GM19351 (cell line): ENCODE measurements around the gene GDF7.

Source experiments
- ATAC-seq: cut with Tn5 transposase; IDR thresholded peaks from one replicate; pipeline ENCODE4 v1.9.1; 2021; ENCODE audit warnings: mild to moderate bottlenecking, moderate library complexity; ENCODE audit not compliant: unreplicated experiment

The GDF7 gene

DNA sequence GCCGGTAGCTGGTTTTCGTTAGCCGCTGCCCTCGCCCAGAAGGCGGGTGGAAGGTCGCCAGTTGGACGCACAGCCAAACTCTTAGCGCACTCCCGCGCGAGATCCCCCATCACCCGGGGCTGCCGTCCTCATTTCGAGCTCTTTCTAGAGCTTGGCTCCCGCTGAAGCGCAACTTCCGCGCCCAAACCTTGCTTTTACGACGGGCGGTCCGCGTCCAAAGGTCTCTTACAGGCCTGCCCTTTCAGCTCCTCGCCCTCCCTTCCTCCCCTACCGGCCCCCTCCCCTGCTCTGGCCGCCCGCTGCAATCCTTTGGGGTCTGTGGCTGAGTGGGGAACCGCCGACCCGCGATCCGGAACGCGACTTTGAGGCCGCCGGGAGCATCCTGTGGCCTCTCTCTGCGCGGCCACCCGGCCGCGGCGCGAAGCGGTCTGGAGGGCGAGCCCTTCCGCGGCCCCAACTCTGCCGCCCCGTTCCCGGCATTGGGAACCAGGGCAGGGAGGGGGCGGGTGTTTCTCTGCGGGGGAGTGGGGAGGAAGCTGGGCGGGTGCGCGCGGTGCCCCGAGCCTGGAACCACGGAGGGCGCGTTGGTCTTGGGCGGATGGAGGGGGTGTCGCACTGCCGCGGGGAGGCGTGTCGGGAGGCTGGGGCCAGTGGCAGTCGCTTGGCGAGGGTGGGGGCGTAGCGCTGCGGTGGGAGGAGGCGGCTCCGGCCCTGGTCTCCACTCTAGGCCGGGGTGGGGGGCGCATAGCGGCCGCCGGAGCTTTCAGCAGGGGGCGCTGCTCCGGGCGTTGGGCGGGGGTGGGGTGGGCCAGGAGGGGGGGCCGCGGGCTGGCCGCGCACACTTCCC, at the start of gene GDF7:
GDF7 (plus strand) TSS at position 841 of the 847 bp plus-strand sequence. CDS start 96 bp downstream, outside the sequence.
- ATAC-seq = peak; percentile 29

DNA sequence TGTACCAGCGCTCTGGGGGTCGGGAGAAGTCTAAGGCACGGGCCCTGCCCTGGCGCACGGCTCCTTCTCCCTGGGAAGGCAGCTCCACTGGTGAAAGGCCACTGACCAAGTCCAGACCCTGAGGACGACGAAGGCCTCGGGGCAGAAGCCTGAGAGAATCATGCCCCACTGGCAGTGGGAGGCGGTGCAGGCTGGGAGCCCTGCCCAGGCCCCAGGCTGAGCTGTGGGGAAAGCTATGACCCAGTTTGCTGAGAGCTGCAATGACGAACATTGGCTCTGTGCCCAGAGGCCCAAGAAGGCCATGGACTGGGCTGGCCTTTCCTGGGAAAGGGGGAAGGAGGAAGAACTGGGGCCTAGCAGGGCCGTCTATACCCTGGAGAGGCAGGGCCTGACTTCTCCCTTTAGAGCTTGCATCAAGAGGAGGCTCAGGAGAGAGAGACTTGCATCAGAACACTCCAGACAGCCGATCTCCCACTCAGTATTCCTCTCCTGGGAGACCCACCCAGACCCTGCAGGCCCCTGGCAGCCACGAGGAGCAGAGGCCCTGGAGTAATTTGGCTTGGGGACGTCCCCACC, 49.0 kb upstream of the GDF7 start:
- ATAC-seq = no peak

DNA sequence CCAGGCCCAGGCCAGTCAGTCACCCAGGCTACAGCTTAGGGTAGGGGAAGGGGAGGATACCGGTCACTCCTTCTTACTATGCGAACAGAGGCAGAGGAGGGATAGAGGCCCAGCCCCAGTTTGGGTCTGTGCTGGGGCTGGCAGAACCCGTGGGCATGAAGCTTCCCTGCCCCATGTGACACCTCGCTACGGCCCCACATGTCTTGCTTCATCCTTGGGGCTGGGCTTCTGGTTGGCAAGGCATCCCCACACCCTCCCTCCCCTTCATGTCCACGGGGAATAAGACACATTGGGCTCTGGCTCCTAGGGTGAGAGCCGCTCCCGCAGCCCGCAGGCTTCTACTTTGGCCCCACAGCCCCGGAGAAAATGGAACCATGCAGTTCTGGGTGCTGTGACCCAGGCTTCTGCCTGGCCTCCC, 48.5 kb upstream of the GDF7 start:
- no peak for ATAC-seq

GRCh38 chr2:20618886-20619521, 47.9 kb upstream of the GDF7 start:
- no peak for ATAC-seq

DNA sequence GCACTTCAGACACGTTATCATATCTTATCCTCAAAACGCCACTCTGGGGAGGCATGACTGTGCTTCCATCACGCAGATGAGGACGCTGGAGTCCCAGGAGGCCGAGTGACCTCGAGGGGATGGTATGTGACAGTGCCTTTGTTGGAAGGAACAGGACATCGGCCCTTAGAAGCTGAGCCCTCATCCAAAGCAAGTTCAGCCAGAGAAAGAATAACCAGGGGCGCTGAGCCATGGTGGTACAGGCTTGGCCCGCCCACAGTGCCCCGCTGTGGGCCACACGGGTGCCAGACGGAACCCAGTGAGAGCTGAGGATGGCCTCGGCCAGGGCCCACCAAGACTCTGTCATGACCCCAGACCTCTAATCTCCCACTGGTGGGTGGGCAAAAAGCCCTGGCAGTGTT, 47.3 kb upstream of the GDF7 start:
- ATAC-seq = no peak

DNA sequence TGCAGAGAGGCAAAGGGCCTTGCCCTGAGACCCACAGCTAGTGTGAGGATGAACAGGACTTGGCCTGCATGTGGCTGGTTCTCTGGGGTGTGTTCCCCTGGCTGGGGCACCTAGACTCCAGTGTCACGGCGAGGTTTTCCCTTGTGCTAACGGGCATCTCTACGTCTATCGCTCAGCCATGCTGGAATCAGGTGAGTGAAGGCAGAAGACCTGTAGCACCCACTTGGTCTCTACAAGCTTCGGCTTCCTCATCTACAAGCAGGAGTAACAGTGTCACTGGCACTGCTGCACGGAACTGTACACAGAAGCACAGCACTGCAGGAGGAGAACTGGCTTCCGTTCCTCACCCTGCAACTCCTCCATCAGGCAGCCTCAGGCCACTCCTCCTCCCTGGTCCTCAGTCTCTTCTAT, 46.7 kb upstream of the GDF7 start:
- ATAC-seq = no peak

DNA sequence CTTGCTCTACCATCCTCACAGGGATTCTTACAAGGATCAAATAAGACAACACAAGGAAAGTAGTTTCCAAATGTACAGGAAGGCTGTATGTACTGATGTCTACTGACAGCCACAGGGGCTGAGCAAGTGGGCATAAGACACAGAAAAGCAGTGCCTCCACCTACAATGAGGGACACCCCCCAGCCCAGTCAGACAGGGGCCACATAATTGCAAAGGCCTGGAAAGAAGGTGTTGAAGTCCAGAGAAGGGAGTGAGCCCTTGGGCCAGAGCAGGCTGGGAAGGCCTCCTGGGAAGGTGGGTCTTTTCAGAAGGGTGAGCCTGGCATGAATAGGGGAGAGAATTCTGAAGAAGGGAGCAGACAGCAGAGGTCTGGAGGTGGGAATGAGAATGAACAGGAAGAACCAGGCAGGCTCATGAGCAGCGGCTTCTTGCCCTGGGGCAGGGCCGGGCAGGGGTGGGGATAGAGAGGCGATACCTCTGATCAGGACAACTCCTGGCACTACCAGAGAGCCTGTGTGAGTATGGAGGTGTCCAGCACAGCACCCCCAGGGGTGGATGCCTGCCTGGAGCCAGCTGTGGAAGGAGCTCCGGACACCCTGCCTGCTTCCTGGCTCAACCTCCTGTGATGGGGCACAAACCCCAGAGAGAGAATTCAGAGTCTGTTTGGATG, 46.1 kb upstream of the GDF7 start:
- no peak for ATAC-seq

GRCh38 chr2:20621366-20622295, 45.3 kb upstream of the GDF7 start:
- no peak for ATAC-seq

DNA sequence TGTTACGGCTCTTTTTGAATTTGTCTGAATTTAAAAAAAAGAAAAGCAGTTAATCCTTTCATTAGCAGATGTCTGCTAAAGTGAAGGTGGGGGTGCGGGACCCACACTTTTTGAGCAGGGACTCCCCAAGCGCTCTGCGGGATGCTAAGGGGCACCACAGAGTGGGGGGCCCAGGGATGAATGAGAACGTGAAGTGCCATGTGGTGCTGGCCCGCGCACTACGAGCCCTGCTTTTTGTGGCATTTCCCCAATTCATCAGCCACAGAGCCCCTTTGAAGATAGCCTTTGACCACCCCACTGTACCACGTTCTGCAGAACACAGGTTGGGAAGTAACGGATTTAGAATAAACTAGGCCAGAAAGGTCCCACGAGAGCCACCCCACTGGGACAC, 44.7 kb upstream of the GDF7 start:
- ATAC-seq = no peak

DNA sequence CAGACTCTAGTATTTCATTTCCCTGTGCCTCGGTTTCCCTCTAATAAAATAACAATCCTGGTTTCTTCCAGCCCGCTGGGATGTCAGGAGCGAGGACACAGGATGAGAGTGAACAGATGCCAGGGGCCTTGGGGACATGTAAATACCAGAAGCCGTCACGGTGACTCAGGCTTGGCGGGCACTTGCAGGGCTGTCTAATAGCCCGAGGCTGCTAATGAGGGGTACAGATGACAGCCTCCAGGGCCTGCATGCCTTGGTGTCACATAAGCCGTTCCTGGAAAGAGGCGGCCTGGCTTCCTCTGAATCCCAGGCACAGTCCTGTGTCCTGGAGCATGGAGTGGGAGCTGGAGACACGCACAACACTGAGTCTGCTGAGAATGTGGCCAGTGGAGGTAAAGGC, 44.2 kb upstream of the GDF7 start:
- no peak for ATAC-seq

DNA sequence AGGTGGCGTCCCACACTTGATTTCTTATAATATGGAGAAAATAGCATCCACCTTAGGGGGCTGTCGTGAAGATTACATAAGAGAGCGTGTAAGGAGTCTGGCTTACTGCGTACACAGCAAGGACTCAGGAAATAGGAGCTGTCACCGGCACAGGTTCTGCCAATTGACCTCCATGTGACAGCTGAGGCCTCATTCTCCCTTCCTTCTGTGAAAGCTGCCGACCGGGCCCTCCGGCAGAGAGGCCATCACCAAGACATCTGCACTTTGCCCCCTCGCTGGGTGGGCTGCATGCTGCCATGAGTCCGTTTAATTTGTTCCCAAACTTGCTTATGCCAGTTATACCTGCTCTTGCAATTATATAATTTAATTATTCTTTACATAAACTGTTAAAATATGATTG, 43.7 kb upstream of the GDF7 start:
- no peak for ATAC-seq

- no peak for ATAC-seq
Measured at GRCh38 chr2:20623741-20624155, 43.2 kb upstream of the GDF7 start.

DNA sequence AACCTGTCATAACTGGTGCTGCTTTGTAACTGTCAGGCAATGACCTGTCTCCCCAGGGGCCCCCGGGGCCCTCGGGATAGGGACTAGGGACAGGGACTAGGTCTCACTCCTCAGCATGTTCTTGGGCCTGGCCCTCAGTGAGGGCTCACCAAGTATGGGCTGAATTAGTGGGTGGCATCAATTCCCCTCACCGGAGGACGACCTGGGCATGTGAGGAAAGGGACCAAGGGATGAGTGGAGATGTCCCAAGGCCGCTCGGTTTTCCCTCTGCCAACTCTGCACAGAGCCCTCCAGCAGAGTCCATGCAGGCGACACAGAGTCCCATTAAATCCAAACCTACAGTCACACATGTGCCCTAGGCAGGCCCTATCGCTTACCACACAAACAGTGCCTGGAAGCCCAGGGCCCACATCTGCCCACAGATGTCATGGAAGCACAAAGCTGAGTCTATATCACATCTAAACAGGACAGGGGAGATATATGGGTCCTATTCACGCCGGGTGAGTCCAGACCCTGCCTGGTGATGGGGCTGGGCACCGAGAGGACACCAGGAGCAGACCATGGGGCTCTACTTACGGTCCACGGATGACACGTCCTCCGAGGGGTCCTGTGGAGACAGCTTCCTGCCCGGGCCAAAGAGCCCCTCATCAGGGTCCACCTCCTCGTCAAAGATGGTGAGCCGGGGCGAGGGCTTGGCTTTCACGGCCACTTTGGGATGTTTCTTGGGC, 42.6 kb upstream of the GDF7 start:
- no peak for ATAC-seq

- no peak for ATAC-seq
Measured at GRCh38 chr2:20624884-20625485, 42.0 kb upstream of the GDF7 start.

DNA sequence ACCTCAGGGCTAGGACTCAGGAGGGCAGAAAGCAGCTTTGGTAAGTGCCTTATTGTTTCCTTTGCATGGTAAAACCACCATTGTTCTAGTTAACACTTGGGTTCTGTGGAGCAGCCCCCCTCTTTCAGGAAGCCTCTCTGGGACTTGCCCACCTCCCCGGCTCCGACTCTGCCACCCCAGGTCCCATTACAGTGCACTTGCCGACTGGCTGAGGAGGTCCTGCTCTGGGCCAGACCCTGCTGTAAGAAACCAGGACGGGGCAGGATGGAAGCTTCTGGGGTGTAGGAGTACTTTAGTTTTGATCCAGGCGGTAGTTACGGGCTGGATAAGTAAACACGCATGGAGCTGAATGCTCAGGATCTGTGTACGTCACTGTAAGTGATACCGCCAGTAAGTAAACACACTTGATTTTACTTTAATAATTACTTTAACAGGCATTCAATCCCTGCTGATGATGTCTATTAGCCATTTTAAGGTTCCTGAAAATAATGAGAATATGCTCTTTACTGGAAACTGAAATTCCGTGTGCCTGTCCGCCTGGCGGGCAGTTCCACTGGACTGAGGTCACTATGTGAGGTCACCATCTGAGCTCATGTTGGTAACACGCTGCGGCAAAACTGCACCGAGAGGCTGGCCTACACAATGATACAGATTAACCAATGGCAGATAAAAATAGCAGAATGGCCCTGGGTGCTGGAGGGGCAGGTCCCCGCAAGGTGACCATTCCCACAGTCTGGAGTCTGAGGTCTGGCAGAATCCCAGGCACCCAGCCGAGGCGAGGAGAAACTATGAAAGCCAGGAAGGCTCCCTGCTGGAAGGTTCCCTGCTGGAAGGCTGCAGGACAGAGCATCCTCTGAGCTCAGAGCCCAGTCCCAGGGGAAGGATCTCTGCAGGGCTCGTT, 41.2 kb upstream of the GDF7 start:
- no peak for ATAC-seq

GRCh38 chr2:20626392-20626697, 40.6 kb upstream of the GDF7 start:
- ATAC-seq = no peak

- no peak for ATAC-seq
Measured at GRCh38 chr2:20626698-20627513, 40.0 kb upstream of the GDF7 start.
